Left kidney (tissue), 2 donors: ENCODE data around the gene FASTK. TPM values are rescaled to one million over a fixed set of nuclear protein-coding genes. Genes with fewer than 3 reads are reported as not detected.
"Not testable (repeated sequence)": the region's sequence is repeated elsewhere in the genome, so short reads cannot be mapped to it uniquely, and the experiment has no call there.

Experiments used
- DNase-seq: peaks from one replicate; pipeline ENCODE4 v3.0.0-alpha.2; 2013
- polyA plus RNA-seq: library from polyadenylated mRNA; unstranded; fragments of 120-200 nt; gene quantifications from one replicate; pipeline ENCODE4 v1.2.1, GENCODE V29; 2013; ENCODE audit not compliant: insufficient read length

FASTK gene
- polyA plus RNA-seq, 1 donor, result 47.8 TPM

DNA sequence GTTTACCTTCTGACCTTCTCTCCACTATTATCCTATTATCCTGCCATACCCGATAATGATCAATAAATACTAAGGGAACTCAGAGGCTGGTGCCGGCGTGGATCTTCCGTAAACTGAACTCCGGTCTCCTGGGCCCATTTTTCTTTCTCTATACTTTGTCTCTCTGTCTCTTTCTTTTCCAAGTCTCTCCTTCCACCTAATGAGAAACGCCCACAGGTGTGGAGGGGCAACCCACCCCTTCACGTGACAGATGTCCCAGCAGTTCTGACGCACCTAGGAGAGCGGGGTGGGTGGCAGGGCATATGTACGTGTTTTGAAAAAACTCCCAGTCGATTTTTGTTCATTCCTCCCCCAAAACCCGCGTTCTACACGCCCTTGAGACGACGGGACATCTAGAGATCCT is 52.9 kb downstream of the FASTK start:
- not testable (repeated sequence) for DNase-seq

DNA sequence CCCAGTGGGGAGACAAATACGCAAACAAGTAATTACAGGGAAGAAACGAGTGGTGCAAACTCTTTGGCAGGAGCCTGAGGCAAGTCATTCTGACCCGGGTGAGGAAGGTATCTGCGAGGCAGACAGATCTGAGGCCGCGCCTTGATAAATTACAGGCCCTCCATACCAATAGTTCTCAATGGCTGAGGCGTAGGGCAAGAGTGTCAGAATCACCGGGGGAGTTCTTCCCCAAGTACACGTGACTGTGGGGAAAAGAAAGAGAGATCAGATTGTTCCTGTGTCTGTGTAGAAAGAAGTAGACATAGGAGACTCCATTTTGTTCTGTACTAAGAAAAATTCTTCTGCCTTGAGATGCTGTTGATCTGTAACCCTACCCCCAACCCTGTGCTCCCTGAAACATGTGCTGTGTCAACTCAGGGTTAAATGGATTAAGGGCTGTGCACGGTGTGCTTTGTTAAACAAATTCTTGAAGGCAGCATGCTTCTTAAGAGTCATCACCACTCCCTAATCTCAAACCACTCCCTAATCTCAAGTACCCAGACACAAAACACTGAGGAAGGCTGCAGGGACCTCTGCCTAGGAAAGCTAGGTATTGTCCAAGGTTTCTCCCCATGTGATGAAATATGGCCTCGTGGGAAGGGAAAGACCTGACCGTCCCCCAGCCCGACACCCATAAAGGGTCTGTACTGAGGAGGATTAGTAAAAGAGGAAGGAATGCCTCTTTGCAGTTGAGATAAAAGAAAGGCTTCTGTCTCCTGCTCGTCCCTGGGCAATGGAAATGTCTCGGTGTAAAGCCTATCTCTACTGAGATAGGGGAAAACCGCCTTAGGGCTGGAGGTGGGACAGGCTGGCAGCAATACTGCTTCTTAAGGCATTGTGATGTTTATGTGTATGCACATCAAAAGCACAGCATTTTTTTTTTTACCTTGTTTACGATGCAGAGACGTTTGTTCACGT is 53.6 kb downstream of the FASTK start:
- DNase-seq, result not testable (repeated sequence)

Other genes starting within 250 kb of the FASTK start
- gene AOC1, start 228.3 kb downstream of the FASTK start, polyA plus RNA-seq, result 54.2 TPM
- gene KCNH2, start 102.5 kb downstream of the FASTK start, polyA plus RNA-seq, result 13.1 TPM
- 8.7 TPM for gene NOS3, start 89.8 kb downstream of the FASTK start, polyA plus RNA-seq
- gene ATG9B, start 56.3 kb downstream of the FASTK start, polyA plus RNA-seq, result 3.0 TPM
- gene ABCB8, start 52.4 kb downstream of the FASTK start, polyA plus RNA-seq, result 28.4 TPM
- 2.3 TPM for gene ASIC3, start 32.3 kb downstream of the FASTK start, polyA plus RNA-seq
- gene CDK5, start 22.9 kb downstream of the FASTK start, polyA plus RNA-seq, result 17.8 TPM
- 84.4 TPM for gene SLC4A2, start 21.2 kb downstream of the FASTK start, polyA plus RNA-seq
- gene TMUB1, start 2.7 kb upstream of the FASTK start, polyA plus RNA-seq, result 19.7 TPM
- 65.0 TPM for gene AGAP3, start 5.7 kb upstream of the FASTK start, polyA plus RNA-seq
- gene GBX1, start 86.9 kb upstream of the FASTK start, polyA plus RNA-seq, result 0.22 TPM
- not detected for gene ASB10, start 106.4 kb upstream of the FASTK start, polyA plus RNA-seq
- not detected for gene H2BK1, start 129.7 kb upstream of the FASTK start, polyA plus RNA-seq
- gene ABCF2, start 146.4 kb upstream of the FASTK start, polyA plus RNA-seq, result 24.6 TPM
- 21.2 TPM for gene CHPF2, start 151.7 kb upstream of the FASTK start, polyA plus RNA-seq
- 80.6 TPM for gene SMARCD3, start 167.9 kb upstream of the FASTK start, polyA plus RNA-seq